ENCODE data around the gene NEU1.
"Not testable (repeated sequence)": the region's sequence is repeated elsewhere in the genome, so short reads cannot be mapped to it uniquely, and the experiment has no call there.

NEU1 gene

DNA sequence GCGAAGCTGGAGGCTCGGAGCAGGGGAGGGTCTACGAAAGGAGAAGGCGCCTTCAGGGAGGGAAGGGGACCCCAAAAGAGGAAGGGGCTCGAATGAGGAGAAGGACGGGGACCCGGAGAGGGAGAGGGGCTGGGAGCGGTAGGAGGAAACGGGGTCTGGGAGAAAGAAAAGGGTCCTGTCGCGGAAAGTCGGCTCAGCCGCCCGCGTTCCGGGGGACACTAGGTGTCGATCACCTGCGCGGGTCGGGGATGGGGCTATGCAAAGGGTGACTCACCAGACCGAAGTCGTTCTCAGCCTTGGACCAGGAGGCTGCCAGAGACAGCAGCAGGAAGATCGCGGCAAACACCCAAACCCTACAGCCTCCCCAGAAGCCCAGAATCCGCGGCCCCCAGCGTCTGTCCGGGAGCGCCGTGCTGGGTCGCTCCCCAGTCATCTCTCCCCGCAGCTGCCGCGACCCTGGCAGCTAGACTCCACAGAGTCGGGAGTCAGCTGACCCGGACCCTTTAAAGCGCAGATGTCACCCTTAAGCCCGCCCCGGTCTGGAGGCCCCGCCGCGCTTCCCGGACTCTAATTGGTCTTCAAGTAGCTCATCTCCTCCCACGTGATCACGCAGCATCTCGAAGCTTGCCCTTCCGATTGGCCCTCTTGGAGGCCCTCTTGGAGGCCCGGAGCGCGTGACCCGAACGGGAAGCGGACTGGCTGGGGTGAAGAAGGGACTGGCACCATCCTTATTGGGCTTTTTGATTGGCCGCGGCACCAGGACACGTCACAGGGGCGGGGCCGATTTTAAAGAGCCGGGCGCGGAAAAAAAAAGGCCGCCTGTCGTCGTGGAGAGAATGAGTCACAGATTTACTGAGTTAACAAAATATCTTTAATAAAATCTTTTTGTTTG, at the start of gene NEU1:
Gene NEU1, minus strand, starts transcription at position 478 of the 892 bp plus-strand sequence. Its CDS starts 45 bp downstream, at position 433.
- DNase-seq, result peak; percentile 99 to 100

DNA sequence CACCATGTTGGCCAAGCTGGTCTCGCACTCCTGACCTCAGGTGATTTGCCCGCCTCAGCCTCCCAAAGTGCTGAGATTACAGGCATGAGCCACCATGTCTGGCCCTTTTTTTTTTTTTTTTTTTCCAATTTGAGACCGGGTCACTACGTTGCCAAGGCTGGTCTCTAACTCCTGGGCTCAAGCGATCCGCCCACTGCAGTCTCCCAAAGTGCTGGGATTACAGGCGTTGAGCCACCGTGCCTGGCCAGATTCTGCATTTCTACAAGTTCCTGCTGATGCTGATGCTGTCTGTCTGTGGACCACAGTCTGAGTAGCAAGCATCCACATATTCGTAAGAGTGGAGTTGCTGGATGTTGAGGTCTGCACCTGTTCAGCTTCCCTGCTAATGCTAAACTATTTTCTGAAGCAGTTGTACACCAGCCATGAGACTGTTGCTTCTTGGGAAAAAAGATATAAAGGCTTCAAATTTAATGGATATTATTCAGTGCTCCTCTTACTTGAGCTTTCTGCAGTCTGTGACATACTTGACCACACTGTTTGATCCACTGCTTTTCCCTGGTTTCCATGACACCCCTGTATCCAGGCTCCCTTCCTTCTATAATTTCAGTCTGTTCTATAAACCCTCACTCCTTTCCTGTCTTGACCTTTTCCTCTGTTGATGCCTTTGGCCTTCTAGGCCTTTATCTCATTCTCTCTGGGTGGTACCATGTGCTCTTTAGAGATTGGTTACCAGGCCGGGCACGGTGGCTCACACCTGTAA, 49.4 kb upstream of the NEU1 start:
- DNase-seq, result no peak

DNA sequence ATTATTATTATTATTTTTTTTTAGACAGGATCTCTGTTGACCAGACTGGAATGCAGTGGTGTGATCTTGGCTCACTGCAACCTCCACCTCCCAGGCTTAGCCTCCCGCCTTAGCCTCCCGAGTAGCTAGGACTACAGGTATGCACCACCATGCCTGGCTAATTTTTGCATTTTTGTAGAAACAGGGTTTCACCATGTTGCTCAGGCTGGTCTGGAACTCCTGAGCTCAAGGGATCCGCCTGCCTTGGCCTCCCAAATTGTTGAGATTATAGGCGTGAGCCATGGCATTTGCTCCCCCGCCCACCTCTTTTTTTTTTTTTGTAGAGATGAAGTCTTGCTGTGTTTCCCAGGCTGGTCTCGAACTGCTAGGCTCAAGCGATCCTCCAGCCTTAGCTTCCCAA, 46.7 kb upstream of the NEU1 start:
- DNase-seq, result not testable (repeated sequence)

DNA sequence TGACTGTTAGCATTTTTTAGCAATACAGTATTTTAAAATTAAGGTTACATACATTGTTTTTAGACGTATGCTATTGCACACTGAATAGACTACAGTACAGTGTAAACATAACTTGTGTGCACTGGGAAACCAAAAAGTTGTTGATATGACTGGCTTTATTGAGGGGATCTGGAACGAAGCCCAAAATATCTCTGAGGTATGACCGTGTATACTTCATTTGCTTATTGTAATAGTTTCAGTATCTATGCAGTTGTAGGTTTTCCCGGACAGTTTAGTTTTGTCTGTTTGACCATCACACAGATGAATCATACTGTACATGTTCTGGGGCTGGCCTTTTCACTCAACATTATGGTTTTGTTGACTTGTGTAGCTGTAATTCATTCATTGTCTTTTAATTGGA, 46.2 kb upstream of the NEU1 start:
- no peak for DNase-seq

DNA sequence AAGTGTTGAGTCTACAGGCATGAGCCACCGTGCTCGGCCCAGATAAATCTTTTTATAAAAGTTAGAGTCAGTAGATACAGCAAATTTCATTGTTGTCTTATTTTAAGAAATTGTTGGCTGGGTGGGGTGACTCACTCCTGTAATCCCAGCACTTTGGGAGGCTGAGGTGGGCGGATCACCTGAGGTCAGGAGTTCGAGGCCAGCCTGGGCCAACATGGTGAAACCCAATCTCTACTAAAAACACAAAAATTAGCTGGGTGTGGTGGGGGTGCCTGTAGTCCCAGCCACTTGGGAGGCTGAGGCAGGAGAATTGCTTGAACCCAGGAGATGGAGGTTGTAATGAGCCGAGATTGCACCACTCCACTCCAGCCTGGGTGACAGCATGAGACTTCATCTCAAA, 45.6 kb upstream of the NEU1 start:
- not testable (repeated sequence) for DNase-seq

DNA sequence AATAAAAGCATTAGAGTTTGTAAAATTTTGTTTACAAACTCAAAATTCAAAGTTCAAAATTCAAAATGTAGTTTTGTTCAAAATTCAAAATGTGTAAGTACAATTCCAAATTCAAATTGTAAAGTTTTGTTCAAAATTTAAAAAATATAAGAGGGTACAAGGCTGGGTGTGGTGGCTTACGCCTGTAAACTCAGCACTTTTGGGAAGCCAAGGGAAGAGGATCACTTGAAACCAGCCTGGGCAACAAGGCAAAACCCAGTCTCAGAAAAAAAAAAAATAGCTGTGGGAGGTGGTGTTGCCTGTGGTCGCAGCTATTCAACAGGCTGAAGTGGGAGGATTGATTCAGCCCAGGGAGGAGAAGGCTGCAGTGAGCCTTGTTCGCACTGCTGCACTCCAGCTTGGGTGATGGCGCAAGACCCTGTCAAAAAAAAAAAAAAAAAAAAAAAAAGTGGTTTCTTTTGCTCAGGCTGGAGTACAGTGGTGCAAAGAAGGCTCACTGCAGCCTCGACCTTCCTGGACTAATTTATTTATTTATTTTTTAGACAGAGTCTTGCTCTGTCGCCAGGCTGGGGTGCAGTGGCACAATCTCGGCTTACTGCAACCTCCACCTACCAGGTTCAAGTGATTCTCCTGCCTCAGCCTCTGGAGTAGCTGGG, 44.7 kb upstream of the NEU1 start:
- DNase-seq, result no peak

DNA sequence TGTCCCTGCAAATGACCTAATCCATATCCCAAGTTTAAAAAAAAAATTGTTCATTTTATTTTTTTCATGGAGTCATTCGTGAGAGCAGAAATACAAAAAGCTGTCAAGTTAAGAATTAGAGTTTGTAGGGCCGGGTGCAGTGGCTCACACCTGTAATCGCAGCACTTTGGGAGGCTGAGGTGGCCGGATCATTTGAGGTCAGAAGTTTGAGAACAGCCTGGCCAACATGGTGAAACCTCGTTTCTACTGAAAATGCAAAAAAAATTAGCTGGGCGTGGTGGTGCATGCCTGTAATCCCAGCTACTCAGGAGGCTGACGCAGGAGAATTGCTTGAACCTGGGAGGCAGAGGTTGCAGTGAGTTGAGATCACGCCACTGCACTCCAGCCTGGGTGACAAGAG, 44.1 kb upstream of the NEU1 start:
- not testable (repeated sequence) for DNase-seq

DNA sequence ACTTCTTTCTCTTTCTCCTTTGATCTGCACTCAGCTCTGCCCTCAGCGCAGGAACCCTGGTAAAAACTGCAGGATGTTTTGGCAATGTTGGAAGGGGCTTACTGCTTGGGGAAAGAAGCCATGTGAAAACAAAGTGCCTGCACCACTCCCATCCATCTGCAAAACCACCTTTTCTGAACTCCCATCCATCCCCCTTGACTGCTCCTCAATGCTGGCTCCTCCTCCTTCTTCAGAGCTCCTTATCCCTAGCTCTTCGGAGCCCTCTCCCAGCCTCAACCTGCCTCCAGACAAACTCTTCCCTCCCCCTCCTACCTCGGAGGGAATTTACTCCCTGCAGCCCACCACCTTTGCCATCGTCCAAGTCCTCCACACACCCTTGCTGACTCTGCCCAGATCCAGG, 43.5 kb upstream of the NEU1 start:
- no peak for DNase-seq

DNA sequence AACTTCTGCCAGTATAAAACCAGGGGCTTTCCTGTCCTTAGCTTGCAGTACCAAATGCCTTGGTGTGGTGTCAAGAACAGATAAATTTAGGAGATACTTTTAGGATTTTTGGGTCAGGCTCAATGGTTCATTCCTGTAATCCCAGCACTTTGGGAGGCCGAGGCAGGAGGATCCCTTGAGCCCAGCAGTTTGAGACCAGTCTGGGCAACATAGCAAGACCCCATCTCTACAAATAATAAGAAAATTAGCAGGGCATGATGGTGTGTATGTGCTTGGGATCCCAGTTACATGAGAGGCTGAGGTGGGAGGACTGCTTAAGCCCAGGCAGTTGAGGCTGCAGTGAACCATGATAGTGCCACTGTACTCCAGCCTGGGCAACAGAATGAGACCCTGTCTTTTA, 42.4 kb upstream of the NEU1 start:
- DNase-seq, result no peak

DNA sequence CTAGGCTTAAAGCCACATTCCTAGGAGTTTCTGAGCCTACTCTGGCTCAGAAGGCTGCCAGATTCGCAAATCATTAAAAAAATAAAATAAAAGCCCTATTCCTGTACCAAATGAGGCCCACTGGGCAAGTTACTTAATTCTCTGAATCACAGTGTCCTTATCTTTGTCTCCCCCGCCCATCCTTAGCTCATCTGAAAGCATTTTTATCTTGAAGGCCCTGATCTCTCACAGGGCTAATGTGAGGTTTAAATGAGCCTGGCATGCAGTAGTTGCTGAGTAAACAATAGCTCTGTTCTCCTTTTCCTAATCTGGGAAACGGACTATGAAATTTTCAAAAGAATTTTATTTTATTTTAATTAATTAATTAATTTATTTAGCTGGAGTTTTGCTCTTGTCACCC, 41.3 kb upstream of the NEU1 start:
- DNase-seq, result no peak

DNA sequence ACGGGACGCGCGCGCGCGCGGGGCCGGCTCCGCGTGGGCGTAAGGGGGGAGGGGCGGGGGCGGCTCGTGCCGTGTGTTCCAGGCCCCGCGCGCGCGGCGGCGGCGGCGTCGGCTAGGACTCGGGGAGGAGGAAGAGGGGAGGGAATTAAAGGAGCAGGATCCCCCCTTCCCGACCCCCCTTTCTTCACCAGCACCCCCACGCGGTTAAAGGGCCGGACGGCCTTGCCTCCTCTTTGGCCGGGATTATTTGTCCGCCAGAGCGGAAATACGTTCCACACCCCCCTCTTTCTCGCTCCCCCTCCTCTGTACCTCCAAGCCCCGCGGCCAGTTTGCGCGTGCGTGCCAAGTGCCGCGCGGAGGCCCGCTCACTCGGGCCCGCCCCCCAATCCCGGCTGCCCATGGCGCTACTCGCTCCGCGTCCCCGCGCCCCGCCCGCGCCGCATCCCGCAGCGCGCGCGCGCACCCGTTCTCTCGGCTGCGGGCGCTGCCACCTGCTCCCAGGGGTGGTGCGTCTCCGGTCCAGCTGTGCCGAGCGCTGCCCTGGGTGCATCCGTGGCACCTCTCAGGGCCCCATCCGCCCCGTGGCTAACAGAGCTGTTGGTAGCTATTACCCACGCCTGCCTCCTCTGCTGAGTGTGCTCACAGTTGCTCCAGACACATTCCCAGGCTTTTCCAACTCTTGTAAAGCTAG, 39.5 kb upstream of the NEU1 start, which contains the start of gene ZBTB12:
Gene ZBTB12, minus strand, starts transcription at position 134 of the 691 bp plus-strand sequence. CDS start 781 bp downstream, outside the sequence.
- peak; percentile 96 for DNase-seq

DNA sequence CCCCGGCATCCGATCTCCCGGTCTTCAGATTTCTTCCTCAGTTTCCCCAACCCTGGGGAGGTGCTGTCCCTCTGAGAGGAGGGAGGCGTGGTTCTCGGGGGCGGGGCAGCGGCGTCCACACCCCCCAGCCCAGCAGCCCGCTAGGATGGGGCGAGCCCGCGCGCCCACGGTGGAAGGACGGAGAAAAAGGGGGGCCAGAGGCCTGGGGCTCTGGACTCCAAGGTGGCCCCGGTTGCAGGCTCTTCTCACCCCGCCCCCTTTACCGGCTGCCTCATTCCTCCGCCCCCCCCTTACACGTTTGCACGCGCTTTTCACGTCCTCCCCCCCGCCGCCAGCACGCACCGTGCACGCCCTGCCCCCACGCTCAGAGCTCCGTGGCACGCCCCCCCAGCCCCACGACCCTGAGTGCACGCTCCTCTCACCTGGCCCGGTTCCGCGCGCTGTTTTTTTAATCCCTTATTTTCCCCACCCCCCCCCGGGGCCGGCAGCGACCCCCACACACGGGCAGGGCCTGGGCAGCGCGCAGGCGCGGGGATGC, 38.9 kb upstream of the NEU1 start:
- DNase-seq, result peak; percentile 26 to 27

DNA sequence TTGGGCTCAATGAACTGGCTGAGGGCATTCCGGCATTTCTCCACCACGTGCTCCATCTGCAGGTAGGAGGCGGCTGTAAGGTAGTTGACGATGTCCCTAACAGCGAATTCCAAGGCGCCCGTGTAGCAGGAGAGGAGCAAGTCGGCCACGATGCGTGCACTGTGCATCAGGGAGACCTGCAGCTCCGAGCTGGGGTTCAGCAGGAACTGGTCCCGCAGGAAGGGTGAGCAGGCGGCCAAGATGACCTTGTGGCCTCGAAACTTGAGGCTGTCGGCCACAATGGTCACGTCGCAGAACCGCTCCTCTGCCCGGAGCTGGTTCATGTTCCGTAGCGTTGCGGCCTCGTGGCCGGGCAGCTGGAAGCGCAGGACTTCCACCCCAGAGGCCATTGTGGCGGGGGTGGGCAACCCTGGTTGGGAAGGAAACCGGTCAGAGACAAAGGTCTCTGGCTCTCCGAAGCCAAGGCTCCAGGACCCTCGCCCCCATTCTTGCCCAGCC, 38.3 kb upstream of the NEU1 start:
- DNase-seq, result peak in 1 of 2 experiments; percentile 2

DNA sequence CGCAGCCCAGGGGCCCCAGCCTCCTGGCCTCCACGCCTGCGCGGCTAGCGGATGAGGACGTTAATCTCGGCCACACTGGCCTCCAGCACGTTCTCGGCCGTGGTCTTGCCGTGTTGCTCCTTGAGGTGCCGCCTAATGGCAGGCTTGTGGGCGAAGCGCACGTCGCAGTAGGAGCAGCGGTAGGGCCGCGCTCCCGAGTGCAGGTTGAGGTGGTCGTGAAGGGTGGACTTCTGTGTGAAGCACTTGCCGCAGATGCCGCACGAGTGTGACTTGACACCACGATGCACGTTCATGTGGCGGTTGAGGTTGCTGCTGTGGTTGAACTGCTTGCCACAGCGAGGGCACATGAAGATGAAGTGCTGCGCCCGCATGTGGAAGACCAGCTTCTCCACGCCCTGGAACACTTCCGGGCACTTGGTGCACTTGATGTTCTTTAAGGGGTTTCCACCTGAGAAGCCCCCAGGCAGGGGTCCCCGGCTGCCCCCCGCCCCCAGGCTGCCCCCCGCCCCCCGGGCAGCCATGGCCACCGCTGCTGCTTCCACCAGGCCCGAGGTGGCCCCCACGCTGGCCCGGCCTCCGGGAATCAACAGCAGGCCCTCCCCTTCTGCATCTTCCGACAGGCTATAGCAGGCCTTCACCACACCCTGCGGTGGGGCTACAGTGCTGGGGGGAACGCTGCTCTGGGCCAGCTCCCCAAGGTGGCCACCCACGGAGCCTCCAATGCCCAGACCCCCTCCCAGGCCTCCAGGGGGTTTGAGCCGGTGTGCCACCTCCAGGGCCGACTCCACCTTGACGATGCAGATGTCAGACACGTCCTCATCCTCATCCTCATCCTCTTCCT, 37.5 kb upstream of the NEU1 start:
- no peak for DNase-seq

DNA sequence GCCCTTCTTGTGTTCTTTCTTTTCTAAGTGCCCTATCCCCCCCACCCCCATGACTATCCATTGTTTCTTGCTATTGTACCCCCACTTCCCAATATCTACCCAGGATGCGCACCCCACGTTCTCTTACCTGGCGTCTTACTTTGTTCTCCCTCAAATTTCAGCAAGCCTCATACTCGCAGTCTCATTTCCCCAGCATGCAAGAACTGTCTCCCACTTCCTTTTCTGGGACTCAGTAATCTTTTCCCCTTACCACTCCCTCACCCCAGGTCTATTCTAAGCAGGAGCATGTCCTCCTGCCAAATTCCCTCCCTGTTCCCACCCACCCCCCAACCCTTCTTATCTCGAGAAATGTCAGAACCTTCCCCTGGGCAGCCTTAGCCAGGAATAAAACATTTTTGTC, 36.6 kb upstream of the NEU1 start:
- DNase-seq, result no peak

DNA sequence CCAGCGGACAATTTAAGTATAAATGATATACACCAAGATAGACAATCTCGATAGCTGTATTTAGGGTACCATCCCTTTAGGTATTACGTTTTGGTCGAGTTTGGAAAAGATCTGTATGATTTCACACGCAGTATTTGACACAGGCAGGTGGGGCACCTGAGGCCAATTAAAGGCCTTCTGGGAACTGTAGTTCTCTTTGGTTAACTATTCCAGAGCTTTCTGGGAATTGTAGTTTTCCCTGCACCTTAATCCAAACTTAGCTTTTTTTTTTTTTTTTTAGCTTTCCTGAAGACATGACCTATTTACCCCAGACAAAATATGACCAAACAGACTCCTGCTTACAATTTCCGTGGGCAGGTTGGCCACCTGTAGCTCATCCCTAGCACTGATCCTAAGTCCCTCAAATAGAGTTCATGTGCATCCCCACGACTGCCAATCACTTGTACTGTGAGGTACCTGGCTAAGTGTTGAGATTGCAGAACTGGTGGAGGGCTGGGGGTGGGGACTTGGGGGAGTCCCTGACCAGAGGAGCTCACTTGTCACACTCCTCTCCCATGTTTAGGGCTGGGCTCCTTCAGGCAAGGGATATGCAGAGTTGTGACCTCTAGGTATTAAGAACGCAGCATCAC, 35.9 kb upstream of the NEU1 start:
- DNase-seq, result peak; percentile 42 to 63

DNA sequence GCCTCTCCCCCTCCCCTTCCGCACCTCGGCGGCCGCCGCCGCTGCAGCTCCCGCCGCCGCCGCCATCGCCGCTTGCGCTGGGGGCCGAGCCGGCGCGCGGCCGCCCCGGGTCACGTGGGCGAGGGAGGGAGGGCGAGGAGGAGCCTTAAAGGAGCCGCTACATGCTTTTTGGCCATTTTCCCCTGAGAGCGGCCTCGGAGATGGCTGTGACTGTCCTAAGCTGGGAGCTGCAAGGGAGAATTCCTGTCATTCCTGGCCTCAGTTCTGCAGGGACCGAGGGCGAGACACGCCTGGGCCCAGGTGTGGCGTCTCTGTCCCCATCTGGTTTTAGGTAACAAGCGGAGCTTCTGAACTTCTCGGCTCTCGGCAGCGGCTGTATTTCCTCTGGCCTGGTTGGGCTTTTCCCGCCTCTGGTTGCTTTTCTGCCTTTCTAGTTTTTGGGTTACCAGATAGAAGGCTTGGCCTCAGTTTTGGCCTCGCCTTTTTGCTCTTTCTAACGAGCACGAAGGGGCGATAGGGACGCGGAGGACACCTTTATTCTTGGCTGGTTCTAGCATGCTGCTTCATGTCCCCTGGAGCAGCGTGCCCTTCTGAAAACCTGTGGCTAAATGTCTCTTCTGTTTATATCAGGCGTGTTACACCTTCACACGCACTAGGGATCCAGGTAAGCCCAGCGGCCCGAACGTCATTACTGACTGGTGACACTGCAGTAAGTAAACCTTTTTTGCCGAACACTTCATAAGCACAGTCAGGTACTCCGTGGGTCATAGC, 35.2 kb upstream of the NEU1 start, which contains the start of gene EHMT2:
Gene EHMT2, minus strand, starts transcription at position 87 of the 771 bp plus-strand sequence. Its CDS starts 21 bp downstream, at position 66.
- DNase-seq, result peak; percentile 79 to 87

DNA sequence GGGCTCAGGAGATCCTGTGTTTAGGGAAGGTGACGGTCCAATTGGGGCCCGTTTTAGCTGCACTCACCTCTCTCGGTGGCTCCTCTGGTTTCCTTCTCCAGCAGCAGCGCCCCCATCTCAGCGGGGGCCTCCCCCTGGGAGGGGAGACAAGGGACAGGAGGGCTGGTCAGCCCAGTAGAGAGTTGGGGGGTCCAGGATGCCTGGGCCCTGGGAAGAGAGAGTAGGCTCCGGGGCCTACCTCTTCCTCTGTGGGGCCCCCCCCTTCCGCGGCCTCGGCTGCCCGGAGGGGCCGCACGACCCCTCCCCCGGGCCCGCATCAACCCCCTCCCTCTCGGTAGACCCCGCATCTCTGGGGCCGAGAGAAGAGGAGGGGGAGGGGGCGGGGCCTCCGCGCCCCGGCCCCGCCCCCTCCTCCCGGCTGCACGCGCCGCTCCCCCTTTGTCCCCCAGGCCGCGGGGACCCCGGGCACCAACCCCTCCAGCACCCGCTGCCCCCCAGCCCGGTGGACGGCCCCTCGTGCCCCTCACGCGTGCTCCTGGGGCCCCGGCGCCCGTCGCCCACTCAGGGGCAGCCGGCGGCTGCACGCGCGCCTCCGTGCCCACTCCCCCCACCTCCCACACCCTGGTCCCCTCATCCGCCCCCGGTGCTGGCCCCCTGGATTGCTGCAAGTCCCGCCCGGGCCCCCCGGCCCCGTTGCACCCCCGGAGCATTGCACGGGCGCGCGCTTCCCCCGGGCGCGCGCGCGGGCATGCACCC, 34.4 kb upstream of the NEU1 start:
- DNase-seq, result no peak

DNA sequence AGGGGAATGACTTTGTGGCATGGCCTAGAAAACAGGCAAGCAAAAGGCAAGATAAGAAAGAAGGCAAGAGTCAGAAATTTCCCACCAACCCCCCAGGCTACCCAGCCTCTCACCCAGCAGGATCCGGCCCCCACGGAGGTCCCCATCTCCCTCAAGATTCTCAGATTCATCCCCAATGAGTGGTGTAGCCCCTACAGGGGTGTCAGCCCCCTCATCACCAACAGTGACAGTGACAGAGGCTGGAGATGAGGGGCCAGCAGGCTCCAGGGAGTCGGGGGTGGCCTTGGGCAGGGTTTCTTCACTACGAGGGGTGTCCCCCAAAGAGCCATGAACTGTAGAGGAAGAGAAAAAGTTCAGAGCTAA, 33.9 kb upstream of the NEU1 start:
- no peak for DNase-seq
